HepG2 (cell line): ENCODE measurements around the gene HSPB7. TPM values are rescaled to one million over a fixed set of nuclear protein-coding genes. Genes with fewer than 3 reads are reported as not detected.

Source experiments
- DPF2 ChIP-seq: sonication (generic); formaldehyde crosslinking; IDR thresholded peaks from 2 replicates; pipeline ENCODE4 v1.4.0; 2020; ENCODE audit warnings: mild to moderate bottlenecking, low read depth, missing genetic modification reagents, borderline replicate concordance
- ELF1 ChIP-seq: sonication (generic); formaldehyde crosslinking; IDR thresholded peaks from 2 replicates; pipeline ENCODE4 v1.4.0; 2020; ENCODE audit warnings: missing genetic modification reagents
- KDM2A ChIP-seq: sonication (generic); formaldehyde crosslinking; IDR thresholded peaks from 2 replicates; pipeline ENCODE4 v1.4.0; 2020; ENCODE audit warnings: low read depth, missing genetic modification reagents, borderline replicate concordance
- PATZ1 ChIP-seq: sonication (generic); formaldehyde crosslinking; IDR thresholded peaks from 2 replicates; pipeline ENCODE4 v1.4.0; 2020; ENCODE audit warnings: missing genetic modification reagents
- RAD21 ChIP-seq: fragments of 450-650 bp; formaldehyde crosslinking; IDR thresholded peaks from 2 replicates; pipeline ENCODE4 v1.5.0; 2020; ENCODE audit warnings: mild to moderate bottlenecking
- SNAPC4 ChIP-seq: sonication (generic); formaldehyde crosslinking; IDR thresholded peaks from 2 replicates; pipeline ENCODE4 v1.4.0; 2020; ENCODE audit warnings: mild to moderate bottlenecking, missing genetic modification reagents
- TBX2 ChIP-seq: sonication (generic); formaldehyde crosslinking; IDR thresholded peaks from 2 replicates; pipeline ENCODE4 v1.5.0; 2020; ENCODE audit warnings: missing genetic modification reagents, mild to moderate bottlenecking, borderline replicate concordance
- TFDP1 ChIP-seq: IDR thresholded peaks from 2 replicates; pipeline ENCODE4 v1.6.1; 2016; ENCODE audit warnings: missing compliant biosample characterization, missing genetic modification reagents, borderline replicate concordance
- ZNF318 ChIP-seq: sonication (generic); formaldehyde crosslinking; IDR thresholded peaks from 2 replicates; pipeline ENCODE4 v1.4.0; 2020; ENCODE audit warnings: mild to moderate bottlenecking, missing genetic modification reagents
- polyA plus RNA-seq, 8 experiments: library from polyadenylated mRNA; depleted of rRNA in 3 of 8; stranded (reverse) in 7 of 8; unstranded in 1 of 8; fragments of >200 nt; fragmentation: Illumina TruSeq in 4 of 8; extraction: Trizol in 4 of 8; gene quantifications; 2 replicates each; pipeline versions ENCODE4 v1.2.1 to v1.2.3, GENCODE V29; 2011 to 2016; ENCODE audit warnings: low read depth in 4 of 8, missing spikeins in 1 of 8, mixed read lengths in 1 of 8; ENCODE audit not compliant: insufficient read depth in 1 of 8
- total RNA-seq, 5 experiments: library from RNA; depleted of rRNA; stranded (reverse); fragments of >200 nt; fragmentation: Illumina TruSeq; extraction: Trizol; gene quantifications; 2 replicates each; pipeline ENCODE4 v1.2.3, GENCODE V29; 2016; ENCODE audit warnings: low read depth in 1 of 5

Gene HSPB7
- total and polyA plus RNA-seq, 2 of the 13 experiments (the other 11 are each of a cell fraction or from before 2014, with no cell fraction given) = 0.20 TPM; not detected in 1

DNA sequence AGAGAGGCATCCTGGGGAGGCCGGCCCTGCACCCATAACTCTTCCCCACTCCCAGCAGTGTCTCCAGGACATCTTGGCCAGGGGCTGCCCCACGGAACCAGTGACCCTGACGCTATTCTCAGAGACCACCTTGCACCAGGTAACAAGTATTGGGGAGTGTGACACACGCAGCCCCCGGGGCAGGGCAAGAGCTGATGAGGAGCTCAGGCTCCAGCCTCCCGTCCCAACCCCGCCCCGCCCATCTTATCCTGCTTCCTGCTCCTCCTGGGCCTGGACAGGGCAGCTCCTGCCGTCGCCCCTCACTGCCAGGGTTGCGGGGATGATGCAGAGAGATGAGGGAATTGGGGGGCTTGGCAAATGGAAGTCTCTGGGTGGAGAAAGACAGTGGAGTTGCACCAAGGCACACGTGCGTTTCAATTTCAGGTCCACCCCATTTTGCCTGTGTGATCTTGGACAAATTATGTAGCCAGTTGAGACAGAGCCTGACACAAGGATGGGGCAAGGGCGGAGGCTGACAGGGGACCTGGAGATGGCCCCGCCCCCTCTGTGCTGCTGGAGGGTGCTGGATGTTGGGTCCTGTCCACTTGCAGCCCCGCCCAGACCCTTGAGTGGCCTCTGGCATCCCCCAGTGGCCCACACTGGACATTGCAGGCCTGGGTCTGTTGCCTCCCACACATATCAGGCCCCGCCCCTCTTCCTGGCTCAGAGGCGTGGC is 14.7 kb upstream of the HSPB7 start (continued):
- TF ChIP-seq PATZ1 (CRISPR knock-in tag) (peak; percentile 62; the same call in 1 of the 2 replicates), ELF1 (CRISPR knock-in tag) (peak; percentile 43; the same call in 1 of the 2 replicates), KDM2A (peak; percentile 32; the same call in 1 of the 2 replicates), TFDP1 (no peak), ZNF318 (CRISPR knock-in tag) (no peak), SNAPC4 (CRISPR knock-in tag) (no peak), DPF2 (CRISPR knock-in tag) (no peak), TBX2 (peak; percentile 63; the same call in 1 of the 2 replicates), RAD21 (peak; percentile 91)
